HEK293 (cell line): ENCODE data around the gene FUT4.

Experiments
- CTCF ChIA-PET: fragments of 350-600 bp; formaldehyde crosslinking; extraction: SDS; loops from one replicate; lab custom pipeline; 2021; ENCODE audit warnings: antibody characterized with exemption; lab: Yijun Ruan, JAX
- POLR2A ChIA-PET: fragments of 300-600 bp; formaldehyde crosslinking; extraction: SDS; loops from one replicate; lab custom pipeline; 2020; ENCODE audit warnings: antibody characterized with exemption, inconsistent platforms; lab: Yijun Ruan, JAX
- H3K27ac ChIP-seq: fragments of 200-500 bp; sonication (Bioruptor generic); 2 replicates; pipeline ENCODE4 v1.5.1; 2014; ENCODE audit warnings: low read depth, low read length, control low read depth, inconsistent platforms; ENCODE audit errors: extremely low read depth
- H3K36me3 ChIP-seq, 2 experiments: fragments of 200-500 bp in 1 of 2; sonication (Bioruptor generic) in 1 of 2; 1 replicate in 1 of 2; 2 replicates in 1 of 2; pipeline ENCODE4 v1.5.1; 2014 to 2017; ENCODE audit warnings: inconsistent platforms in 2 of 2, low read length in 2 of 2; ENCODE audit not compliant: control insufficient read depth in 2 of 2, insufficient read depth in 1 of 2
- H3K4me1 ChIP-seq: fragments of 200-500 bp; sonication (Bioruptor generic); 2 replicates; pipeline ENCODE4 v1.5.1; 2014; ENCODE audit warnings: mild to moderate bottlenecking, low read length, inconsistent platforms; ENCODE audit not compliant: control insufficient read depth, insufficient read depth
- H3K4me3 ChIP-seq: 2 replicates; pipeline ENCODE4 v1.5.1; 2011; ENCODE audit warnings: low read depth, mild to moderate bottlenecking, control low read depth, low read length, moderate library complexity
- H3K9me3 ChIP-seq: fragments of 200-500 bp; sonication (Bioruptor generic); 2 replicates; pipeline ENCODE4 v1.5.1; 2014; ENCODE audit warnings: low read depth, low read length, inconsistent platforms; ENCODE audit not compliant: control insufficient read depth, insufficient read depth
- SCRT1 ChIP-seq: fragments of 450-650 bp; formaldehyde crosslinking; IDR thresholded peaks from 2 replicates; pipeline ENCODE4 v1.5.1; 2016; ENCODE audit warnings: missing biosample characterization, missing genetic modification characterization, borderline replicate concordance
- SCRT2 ChIP-seq: fragments of 450-650 bp; formaldehyde crosslinking; IDR thresholded peaks from 2 replicates; pipeline ENCODE4 v1.5.1; 2016; ENCODE audit warnings: missing biosample characterization, missing genetic modification characterization
- SETDB1 ChIP-seq: IDR thresholded peaks from one replicate; pipeline ENCODE4 v1.6.1; 2017; ENCODE audit warnings: mild to moderate bottlenecking, low read length, moderate library complexity, mixed read lengths; ENCODE audit not compliant: insufficient read length
- SP2 ChIP-seq: fragments of 450-650 bp; formaldehyde crosslinking; IDR thresholded peaks from 2 replicates; pipeline ENCODE4 v1.5.1; 2016; ENCODE audit warnings: missing biosample characterization, missing genetic modification characterization
- ZBTB8A ChIP-seq: fragments of 450-650 bp; formaldehyde crosslinking; IDR thresholded peaks from 2 replicates; pipeline ENCODE4 v1.5.1; 2016; ENCODE audit warnings: missing biosample characterization, missing genetic modification characterization
- ZFP3 ChIP-seq: fragments of 450-650 bp; formaldehyde crosslinking; IDR thresholded peaks from 2 replicates; pipeline ENCODE4 v1.5.1; 2016; ENCODE audit warnings: low read depth, missing biosample characterization, missing genetic modification characterization
- ZFP69B ChIP-seq: fragments of 450-650 bp; formaldehyde crosslinking; IDR thresholded peaks from 2 replicates; pipeline ENCODE4 v1.5.1; 2016; ENCODE audit warnings: missing biosample characterization, missing genetic modification characterization
- ZNF10 ChIP-seq: fragments of 450-650 bp; formaldehyde crosslinking; IDR thresholded peaks from 2 replicates; pipeline ENCODE4 v1.5.1; 2017; ENCODE audit warnings: missing biosample characterization, missing genetic modification characterization
- ZNF16 ChIP-seq: fragments of 450-650 bp; formaldehyde crosslinking; IDR thresholded peaks from 2 replicates; pipeline ENCODE4 v1.5.1; 2016; ENCODE audit warnings: low read depth, missing biosample characterization, missing genetic modification characterization
- ZNF174 ChIP-seq: fragments of 450-650 bp; formaldehyde crosslinking; IDR thresholded peaks from 2 replicates; pipeline ENCODE4 v1.5.0; 2017; ENCODE audit warnings: missing biosample characterization, mild to moderate bottlenecking, missing genetic modification characterization
- ZNF2 ChIP-seq: fragments of 450-650 bp; formaldehyde crosslinking; IDR thresholded peaks from 2 replicates; pipeline ENCODE4 v1.5.1; 2016; ENCODE audit warnings: missing biosample characterization, missing genetic modification characterization
- ZNF274 ChIP-seq, 2 experiments: fragments of 200-500 bp in 1 of 2; fragments of 450-650 bp in 1 of 2; sonication (Bioruptor generic) in 1 of 2; formaldehyde crosslinking in 1 of 2; IDR thresholded peaks; 2 replicates each; pipeline versions ENCODE4 v1.5.1 to v1.6.1; 2014 to 2016; ENCODE audit warnings: borderline replicate concordance in 1 of 2, inconsistent platforms in 1 of 2, low read length in 1 of 2, missing biosample characterization in 1 of 2, missing genetic modification characterization in 1 of 2
- ZNF335 ChIP-seq: fragments of 450-650 bp; formaldehyde crosslinking; conservative IDR thresholded peaks from 2 replicates; pipeline ENCODE4 v1.5.1; 2016; ENCODE audit warnings: missing biosample characterization, missing genetic modification characterization
- ZNF394 ChIP-seq: fragments of 450-650 bp; formaldehyde crosslinking; IDR thresholded peaks from 2 replicates; pipeline ENCODE4 v1.5.1; 2016; ENCODE audit warnings: missing biosample characterization, missing genetic modification characterization, mild to moderate bottlenecking, moderate library complexity, borderline replicate concordance
- ZNF48 ChIP-seq: fragments of 450-650 bp; formaldehyde crosslinking; IDR thresholded peaks from 2 replicates; pipeline ENCODE4 v1.5.1; 2016; ENCODE audit warnings: missing biosample characterization, missing genetic modification characterization
- ZNF514 ChIP-seq: fragments of 450-650 bp; formaldehyde crosslinking; IDR thresholded peaks from 2 replicates; pipeline ENCODE4 v1.5.1; 2016; ENCODE audit warnings: missing biosample characterization, missing genetic modification characterization
- ZNF660 ChIP-seq: fragments of 450-650 bp; IDR thresholded peaks from 2 replicates; pipeline ENCODE4 v1.5.1; 2018; ENCODE audit warnings: missing biosample characterization, mild to moderate bottlenecking, missing genetic modification characterization
- ZNF776 ChIP-seq: fragments of 450-650 bp; formaldehyde crosslinking; IDR thresholded peaks from 2 replicates; pipeline ENCODE4 v1.5.0; 2017; ENCODE audit warnings: missing biosample characterization, missing genetic modification characterization, borderline replicate concordance
- ZSCAN30 ChIP-seq: fragments of 450-650 bp; IDR thresholded peaks from 2 replicates; pipeline ENCODE4 v1.5.1; 2018; ENCODE audit warnings: missing biosample characterization, mild to moderate bottlenecking, missing genetic modification characterization, moderate library complexity
- TF ChIP-seq, protein P1 (sequence below): fragments of 450-650 bp; formaldehyde crosslinking; IDR thresholded peaks from 2 replicates; pipeline ENCODE4 v1.5.1; 2016; ENCODE audit warnings: missing biosample characterization, missing genetic modification characterization
- TF ChIP-seq, protein P2 (sequence below): fragments of 450-650 bp; formaldehyde crosslinking; IDR thresholded peaks from 2 replicates; pipeline ENCODE4 v1.5.1; 2017; ENCODE audit warnings: missing biosample characterization, mild to moderate bottlenecking, missing genetic modification characterization, moderate library complexity
- TF ChIP-seq, protein P3 (sequence below): IDR thresholded peaks from 2 replicates; pipeline ENCODE4 v1.6.1; 2011; ENCODE audit warnings: mild to moderate bottlenecking, low read depth, low read length, borderline replicate concordance
- TF ChIP-seq, protein P4 (sequence below): fragments of 450-650 bp; formaldehyde crosslinking; IDR thresholded peaks from 2 replicates; pipeline ENCODE4 v1.5.1; 2016; ENCODE audit warnings: missing biosample characterization, missing genetic modification characterization

FUT4 gene

DNA sequence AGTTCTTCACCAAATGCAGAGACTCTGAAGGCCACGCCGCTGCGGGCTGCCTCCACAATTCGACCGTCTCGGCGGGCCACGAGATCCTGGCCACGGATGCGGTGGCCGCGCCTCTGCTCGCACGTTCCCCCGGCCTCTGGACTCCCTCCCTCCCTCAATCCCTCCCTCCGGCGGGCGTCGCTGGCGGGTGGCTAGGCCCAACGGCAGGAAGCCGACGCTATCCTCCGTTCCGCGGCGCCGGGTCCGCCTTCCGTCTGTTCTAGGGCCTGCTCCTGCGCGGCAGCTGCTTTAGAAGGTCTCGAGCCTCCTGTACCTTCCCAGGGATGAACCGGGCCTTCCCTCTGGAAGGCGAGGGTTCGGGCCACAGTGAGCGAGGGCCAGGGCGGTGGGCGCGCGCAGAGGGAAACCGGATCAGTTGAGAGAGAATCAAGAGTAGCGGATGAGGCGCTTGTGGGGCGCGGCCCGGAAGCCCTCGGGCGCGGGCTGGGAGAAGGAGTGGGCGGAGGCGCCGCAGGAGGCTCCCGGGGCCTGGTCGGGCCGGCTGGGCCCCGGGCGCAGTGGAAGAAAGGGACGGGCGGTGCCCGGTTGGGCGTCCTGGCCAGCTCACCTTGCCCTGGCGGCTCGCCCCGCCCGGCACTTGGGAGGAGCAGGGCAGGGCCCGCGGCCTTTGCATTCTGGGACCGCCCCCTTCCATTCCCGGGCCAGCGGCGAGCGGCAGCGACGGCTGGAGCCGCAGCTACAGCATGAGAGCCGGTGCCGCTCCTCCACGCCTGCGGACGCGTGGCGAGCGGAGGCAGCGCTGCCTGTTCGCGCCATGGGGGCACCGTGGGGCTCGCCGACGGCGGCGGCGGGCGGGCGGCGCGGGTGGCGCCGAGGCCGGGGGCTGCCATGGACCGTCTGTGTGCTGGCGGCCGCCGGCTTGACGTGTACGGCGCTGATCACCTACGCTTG lies at the start of gene FUT4 (continued):
- peak; percentile 80; the same call in 1 of the 2 replicates for TF ChIP-seq ZNF394
- peak; percentile 63; the same call in 1 of the 2 replicates for TF ChIP-seq ZFP69B (tag by site-specific recombination)
- TF ChIP-seq ZSCAN30 (tag by site-specific recombination) = peak; percentile 48; the same call in 1 of the 2 replicates
- TF ChIP-seq, protein P1, sequence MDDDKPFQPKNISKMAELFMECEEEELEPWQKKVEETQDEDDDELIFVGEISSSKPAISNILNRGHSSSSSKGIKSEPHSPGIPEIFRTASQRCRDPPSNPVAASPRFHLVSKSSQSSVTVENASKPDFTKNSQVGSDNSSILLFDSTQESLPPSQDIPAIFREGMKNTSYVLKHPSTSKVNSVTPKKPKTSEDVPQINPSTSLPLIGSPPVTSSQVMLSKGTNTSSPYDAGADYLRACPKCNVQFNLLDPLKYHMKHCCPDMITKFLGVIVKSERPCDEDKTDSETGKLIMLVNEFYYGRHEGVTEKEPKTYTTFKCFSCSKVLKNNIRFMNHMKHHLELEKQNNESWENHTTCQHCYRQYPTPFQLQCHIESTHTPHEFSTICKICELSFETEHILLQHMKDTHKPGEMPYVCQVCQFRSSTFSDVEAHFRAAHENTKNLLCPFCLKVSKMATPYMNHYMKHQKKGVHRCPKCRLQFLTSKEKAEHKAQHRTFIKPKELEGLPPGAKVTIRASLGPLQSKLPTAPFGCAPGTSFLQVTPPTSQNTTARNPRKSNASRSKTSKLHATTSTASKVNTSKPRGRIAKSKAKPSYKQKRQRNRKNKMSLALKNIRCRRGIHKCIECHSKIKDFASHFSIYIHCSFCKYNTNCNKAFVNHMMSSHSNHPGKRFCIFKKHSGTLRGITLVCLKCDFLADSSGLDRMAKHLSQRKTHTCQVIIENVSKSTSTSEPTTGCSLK (tag by site-specific recombination) = no peak

DNA sequence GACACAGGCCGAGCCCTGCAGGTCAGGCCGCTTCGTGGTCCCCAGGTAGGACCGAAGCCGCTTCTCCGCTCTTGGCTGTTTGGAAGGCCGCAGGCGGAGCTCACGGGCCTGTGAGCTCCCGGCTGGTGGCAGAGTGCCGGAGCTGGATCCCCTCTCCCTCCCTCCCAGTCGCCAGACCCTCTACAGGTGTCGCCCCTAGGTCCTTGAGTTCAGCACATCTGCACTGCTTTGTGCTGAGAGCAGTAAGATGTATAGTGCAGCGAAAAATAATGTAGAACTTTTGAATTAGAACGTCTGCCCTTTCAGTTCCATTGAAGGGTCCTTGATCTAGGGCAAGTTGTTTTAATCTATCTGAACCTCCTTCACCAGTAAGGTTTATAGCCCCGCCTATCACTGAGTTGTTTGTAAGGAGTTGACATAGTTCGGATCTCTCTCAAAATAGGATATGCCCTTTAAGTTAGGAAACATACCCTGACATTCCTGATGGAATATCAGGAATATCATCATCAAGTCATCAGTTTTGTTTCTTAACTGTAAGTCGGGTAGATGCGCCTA lies 49.5 kb upstream of the FUT4 start:
- POLR2A ChIA-PET = interaction anchor here (0.6 to 2.3 kb wide), 2 partner anchors 50 to 294 kb away, joined by 3 to 5 read pairs; partner anchors contain the start of gene FUT4

DNA sequence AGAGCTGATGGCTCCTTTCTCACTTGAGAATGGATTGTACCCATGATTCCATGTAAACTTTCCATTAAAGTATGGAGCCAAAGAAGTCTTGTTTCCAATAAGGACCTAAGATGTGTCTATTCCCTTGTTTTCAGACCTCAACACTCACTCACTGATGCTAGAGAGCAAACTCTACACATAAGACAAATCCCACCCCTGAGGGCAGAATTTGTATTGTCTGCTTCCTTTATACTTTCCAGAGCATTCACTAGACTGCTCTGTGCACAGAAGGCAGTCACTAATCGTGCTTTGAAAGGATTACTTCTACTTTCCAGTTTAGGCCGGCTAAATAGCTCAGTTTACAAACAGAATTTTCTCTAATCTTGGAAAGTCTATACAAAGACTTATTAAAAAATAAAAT lies 43.5 kb upstream of the FUT4 start:
- POLR2A ChIA-PET = no interaction called here
- no peak overlapping the region for H3K27ac ChIP-seq
- no peak overlapping the region for H3K4me3 ChIP-seq
- CTCF ChIA-PET = interaction anchor here (0.7 kb wide), 1 partner anchor 329 kb away, joined by 3 read pairs; no protein-coding TSS in a partner anchor
- no peaks in the 10 kb centered on the region for H3K9me3 ChIP-seq
- H3K4me1 ChIP-seq = no peaks in the 10 kb centered on the region
- peaks cover 13 to 44% of the 10 kb centered on the region in 2 experiments for H3K36me3 ChIP-seq
- TF ChIP-seq SP2 (tag by site-specific recombination) = no peak
- no peak for TF ChIP-seq ZNF16 (tag by site-specific recombination)
- TF ChIP-seq, protein P2, sequence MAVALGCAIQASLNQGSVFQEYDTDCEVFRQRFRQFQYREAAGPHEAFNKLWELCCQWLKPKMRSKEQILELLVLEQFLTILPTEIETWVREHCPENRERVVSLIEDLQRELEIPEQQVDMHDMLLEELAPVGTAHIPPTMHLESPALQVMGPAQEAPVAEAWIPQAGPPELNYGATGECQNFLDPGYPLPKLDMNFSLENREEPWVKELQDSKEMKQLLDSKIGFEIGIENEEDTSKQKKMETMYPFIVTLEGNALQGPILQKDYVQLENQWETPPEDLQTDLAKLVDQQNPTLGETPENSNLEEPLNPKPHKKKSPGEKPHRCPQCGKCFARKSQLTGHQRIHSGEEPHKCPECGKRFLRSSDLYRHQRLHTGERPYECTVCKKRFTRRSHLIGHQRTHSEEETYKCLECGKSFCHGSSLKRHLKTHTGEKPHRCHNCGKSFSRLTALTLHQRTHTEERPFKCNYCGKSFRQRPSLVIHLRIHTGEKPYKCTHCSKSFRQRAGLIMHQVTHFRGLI = no peak
- TF ChIP-seq ZNF514 (tag by site-specific recombination) = no peak
- TF ChIP-seq ZNF2 (tag by site-specific recombination) = no peak
- TF ChIP-seq ZNF10 = no peak
- no peak for TF ChIP-seq ZNF274 (IDR thresholded peaks at IDR 0.05; ENCODE audit: low read length)
- no peak for TF ChIP-seq ZNF274 (tag by site-specific recombination; IDR thresholded peaks at IDR 0.05; ENCODE audit: borderline replicate concordance)
- TF ChIP-seq ZNF48 (tag by site-specific recombination) = no peak
- TF ChIP-seq, protein P3, sequence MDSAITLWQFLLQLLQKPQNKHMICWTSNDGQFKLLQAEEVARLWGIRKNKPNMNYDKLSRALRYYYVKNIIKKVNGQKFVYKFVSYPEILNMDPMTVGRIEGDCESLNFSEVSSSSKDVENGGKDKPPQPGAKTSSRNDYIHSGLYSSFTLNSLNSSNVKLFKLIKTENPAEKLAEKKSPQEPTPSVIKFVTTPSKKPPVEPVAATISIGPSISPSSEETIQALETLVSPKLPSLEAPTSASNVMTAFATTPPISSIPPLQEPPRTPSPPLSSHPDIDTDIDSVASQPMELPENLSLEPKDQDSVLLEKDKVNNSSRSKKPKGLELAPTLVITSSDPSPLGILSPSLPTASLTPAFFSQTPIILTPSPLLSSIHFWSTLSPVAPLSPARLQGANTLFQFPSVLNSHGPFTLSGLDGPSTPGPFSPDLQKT = no peak
- TF ChIP-seq ZBTB8A (tag by site-specific recombination) = no peak
- no peak for TF ChIP-seq ZNF776 (tag by site-specific recombination)

More for the DNA sequence above, 49.5 kb upstream of the FUT4 start:
- no peaks in the 10 kb centered on the region for H3K4me1 ChIP-seq
- peak overlapping the region; percentile 98; the same call in 1 of the 2 replicates for H3K27ac ChIP-seq
- peak overlapping the region; percentile 93 for H3K4me3 ChIP-seq
- TF ChIP-seq ZNF174 (no peak), SCRT2 (peak; percentile 91), ZFP3 (tag by site-specific recombination) (no peak), SETDB1 (peak; percentile 8), ZNF660 (tag by site-specific recombination) (0 out of 2 replicates have a peak, but pooled peaks have one; percentile 4), SCRT1 (tag by site-specific recombination) (peak; percentile 85; the same call in 1 of the 2 replicates), ZNF335 (tag by site-specific recombination) (peak; percentile 8; the same call in 1 of the 2 replicates)
- TF ChIP-seq, protein P4, sequence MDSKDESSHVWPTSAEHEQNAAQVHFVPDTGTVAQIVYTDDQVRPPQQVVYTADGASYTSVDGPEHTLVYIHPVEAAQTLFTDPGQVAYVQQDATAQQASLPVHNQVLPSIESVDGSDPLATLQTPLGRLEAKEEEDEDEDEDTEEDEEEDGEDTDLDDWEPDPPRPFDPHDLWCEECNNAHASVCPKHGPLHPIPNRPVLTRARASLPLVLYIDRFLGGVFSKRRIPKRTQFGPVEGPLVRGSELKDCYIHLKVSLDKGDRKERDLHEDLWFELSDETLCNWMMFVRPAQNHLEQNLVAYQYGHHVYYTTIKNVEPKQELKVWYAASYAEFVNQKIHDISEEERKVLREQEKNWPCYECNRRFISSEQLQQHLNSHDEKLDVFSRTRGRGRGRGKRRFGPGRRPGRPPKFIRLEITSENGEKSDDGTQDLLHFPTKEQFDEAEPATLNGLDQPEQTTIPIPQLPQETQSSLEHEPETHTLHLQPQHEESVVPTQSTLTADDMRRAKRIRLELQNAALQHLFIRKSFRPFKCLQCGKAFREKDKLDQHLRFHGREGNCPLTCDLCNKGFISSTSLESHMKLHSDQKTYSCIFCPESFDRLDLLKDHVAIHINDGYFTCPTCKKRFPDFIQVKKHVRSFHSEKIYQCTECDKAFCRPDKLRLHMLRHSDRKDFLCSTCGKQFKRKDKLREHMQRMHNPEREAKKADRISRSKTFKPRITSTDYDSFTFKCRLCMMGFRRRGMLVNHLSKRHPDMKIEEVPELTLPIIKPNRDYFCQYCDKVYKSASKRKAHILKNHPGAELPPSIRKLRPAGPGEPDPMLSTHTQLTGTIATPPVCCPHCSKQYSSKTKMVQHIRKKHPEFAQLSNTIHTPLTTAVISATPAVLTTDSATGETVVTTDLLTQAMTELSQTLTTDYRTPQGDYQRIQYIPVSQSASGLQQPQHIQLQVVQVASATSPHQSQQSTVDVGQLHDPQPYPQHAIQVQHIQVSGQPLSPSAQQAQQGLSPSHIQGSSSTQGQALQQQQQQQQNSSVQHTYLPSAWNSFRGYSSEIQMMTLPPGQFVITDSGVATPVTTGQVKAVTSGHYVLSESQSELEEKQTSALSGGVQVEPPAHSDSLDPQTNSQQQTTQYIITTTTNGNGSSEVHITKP = peak; percentile 99
- CTCF ChIA-PET = interaction anchor here (0.6 to 1.5 kb wide), 2 partner anchors 229 to 599 kb away, joined by 3 to 5 read pairs; no protein-coding TSS in a partner anchor
- H3K9me3 ChIP-seq = no peaks in the 10 kb centered on the region
- H3K36me3 ChIP-seq = peaks cover 10 to 43% of the 10 kb centered on the region in 2 experiments
